GM18517 (cell line): Measurements from ENCODE around the gene CORO1C.

Source experiments
- ATAC-seq: cut with Tn5 transposase; IDR thresholded peaks from one replicate; pipeline ENCODE4 v1.9.1; 2021; ENCODE audit warnings: mild to moderate bottlenecking, moderate library complexity; ENCODE audit not compliant: unreplicated experiment

Gene CORO1C

DNA sequence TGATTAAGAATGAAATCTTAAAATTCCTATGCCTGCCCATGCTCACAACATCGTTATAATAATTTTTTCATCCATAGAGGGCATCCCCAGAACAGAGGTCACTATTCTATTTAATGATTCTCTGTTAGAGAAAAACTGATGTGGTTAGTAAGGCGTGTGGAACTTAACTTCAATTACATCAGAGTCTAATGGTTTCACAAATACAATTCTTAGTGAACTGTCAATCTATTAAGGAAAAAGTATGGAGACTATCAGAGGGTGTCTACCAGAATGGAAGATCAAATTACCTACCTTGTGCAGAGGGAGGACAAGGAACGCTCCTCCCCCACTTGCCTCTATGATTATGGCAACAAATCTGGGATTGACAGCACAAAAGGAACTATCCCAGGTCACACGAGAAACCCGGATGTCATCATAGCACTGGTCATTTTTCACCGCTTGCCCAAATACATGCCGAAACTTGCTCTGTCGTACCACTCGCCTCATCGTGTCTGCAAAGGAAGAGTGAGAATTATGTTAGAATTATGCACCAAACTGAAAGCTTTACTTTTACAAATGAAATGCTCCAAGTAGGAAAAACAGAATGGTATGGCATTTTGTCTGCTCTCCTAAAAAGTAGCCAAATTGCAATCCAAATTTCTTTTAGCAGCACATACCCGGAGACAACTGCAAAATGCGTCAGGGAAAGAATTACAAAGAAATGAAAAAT lies 30.3 kb downstream of the CORO1C start:
- ATAC-seq, result no peak

DNA sequence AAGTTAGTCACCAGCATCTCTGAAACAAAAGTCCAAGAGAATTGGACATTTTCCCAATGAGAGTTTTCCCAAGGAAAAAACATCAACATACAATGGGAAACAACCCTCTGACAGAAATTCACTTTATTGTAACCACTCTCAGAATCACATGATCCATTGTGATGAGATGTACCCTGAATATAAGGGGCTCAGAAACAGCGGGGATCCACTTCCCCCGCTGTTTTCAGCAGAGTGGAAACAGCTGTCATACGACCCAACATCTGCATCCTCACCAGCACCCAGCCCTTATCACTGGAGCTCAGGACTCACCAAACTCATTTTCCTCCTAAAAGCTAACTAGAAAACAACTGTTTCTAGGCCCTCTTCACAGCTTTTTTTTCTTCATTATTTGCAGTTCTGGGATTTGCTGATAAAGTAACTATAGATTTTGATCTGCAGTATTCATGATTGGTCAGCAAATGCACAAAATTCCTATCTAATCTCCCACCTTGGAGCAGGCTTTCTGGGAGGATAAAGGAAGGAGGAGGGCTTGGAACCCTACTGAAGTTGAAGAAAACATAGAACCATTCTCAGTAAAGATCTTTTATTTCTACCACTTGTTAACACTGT lies 31.3 kb downstream of the CORO1C start:
- ATAC-seq, result no peak

DNA sequence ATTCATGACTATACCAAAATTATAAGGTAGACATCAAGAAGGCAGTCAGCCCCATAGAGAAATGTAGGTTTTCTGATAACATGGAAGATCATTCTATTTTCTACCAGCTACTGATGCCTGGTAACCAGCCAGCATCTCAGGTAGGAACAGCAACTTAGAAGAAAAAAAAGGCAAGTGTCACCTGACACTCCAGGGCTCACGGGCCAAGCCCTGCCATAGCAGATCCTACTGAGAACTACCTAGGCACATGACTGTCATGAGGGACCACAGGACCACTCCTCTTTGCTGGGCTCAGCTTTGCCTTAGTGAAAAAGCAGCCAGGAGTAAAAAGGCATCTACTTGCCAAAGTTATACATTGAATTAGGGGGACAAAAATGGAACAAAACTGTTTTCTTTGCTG lies 33.4 kb downstream of the CORO1C start:
- ATAC-seq, result no peak

- no peak for ATAC-seq
Observed at GRCh38 chr12:108696996-108697290, 34.4 kb downstream of the CORO1C start.

DNA sequence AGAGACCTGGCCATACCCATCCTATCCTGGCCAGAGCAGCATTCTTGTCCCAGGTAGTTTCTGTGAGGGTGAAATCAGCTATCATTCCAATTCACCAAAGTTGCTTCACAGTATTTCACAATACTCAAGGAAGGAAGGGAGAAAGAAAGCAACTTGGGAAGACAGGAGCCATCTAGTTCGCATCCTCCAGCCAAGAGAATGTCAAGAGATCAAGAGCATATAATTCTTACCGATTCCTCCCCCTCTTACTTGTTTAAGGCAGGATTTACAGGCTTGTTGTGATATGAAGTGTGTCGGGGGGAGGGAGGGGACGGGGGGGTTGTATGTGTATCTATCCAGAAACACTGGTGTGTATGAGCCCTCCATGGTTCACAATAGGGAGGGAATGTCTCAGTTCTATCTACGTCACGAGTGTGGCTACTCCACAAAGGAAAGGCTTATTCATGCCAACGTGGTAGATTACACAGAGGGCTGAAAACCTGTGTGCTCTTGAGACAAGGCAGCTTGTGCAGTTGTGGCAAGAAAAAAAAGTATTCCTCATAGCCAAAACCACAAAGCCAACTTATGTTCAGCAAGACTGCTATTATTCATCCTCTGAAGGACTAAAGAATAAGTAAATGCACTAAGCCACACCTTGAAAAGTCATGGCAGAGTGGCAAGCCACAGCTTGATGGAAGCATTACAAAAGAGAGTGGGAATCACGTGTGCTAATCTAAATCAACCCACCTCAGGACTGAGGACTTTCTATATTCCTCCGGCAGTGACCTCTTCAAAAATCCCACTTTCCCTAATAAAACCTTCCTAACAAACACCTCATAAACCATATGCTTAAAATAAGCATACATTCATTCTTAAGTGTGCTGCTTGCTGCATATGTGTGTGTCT lies 35.0 kb downstream of the CORO1C start:
- no peak for ATAC-seq

DNA sequence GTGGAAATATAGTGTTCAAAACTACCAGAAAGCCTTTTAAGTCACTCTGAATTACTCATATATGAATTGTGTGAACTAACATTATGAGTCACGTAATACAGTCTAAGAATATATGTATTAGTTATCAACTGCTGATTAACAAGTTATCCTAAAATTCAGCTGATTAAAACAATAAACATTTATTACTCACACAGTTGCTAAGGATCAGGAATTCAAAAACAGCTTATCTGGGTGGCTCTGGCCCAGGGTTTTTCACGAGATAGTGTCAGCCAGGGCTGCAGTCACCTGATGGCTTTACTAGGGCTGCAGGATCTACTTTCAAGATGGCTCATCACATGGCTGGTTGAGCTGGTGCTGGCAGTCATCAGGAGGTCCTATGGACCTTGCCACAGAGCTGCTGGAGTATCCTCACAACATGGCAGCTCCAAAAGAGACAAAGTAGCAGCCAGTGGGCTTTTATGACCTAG lies 36.5 kb downstream of the CORO1C start:
- no peak for ATAC-seq

DNA sequence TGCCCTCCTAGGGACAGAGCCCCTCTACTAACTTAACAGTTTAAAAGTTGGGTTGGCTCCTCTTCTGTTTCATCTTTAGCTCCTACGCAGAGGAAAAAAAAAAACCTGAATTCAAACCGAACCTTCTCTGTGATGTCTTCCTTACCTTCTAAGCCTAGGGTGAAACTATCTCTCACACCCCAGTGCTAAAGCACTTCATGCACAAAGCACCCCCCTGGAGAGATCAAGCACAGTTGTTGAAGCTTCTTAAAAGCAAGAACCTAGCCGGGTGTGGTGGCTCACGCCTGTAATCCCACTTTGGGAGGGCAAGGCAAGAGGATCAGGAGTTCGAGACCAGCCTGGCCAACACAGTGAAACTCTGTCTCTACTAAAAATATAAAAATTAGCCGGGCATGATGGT lies 37.6 kb downstream of the CORO1C start:
- no peak for ATAC-seq

DNA sequence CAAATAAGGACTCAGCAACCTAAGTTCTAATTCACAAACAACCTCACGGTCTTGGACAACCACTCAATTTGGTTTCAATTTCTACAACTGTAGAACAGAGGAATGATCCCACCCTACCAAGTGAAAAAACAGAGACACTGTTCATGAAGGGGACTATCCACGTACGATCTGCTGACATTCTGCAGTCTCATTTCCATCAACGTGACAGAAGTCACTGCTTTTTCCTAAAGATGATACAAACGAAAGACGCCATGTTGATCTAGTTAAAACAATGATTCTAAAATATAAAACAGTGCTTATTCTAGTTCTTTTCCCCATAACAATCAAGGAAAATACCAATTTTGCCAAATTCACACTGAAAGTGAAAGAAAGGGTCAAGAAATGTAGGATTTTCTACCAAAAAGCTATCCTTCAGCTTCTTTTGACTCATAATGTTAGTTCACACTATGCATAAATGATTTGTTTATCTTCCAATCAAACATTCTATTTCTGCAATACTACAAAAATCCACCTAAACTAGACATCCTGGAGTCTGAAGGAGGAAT lies 38.1 kb downstream of the CORO1C start:
- no peak for ATAC-seq

DNA sequence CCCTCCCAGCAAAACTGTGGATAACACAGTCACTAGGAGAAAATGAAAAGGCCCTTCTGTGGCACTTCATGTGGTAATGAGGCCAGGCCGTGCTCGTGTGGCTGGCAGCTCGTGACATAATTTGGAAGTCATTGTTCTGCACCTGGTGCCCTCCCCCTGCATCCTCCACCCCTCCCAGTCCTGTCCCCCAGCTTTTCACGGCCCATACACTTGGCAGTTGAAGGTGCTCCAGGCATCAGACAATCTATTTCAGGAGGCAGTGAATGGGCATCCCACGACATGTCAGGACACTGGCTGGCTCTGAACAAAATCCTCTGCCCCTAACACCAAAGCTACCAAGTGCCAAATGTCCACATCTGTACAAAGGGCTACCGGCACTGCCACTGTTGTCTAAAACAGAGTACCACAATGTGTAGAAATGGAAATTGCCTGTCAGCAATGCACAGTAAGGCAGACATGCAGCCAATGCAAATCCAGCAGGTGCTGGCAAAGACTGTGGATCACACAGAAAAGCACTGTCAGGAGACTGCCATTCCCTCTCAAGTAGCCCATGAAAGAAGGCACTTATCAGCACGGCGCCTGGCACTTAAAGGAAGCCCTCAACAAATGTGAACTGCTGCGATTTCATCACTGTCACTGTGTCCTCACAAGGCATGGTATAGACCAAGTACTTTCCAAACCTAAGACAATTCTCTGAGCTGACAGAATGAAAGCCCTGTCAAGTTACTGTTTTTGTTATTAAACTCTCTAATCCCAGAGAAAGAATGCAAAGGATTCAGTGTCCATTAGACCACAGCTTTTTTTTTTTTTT lies 39.1 kb downstream of the CORO1C start:
- ATAC-seq, result peak; percentile 8

GRCh38 chr12:108691175-108691997 lies 39.9 kb downstream of the CORO1C start:
- peak; percentile 58 for ATAC-seq

- ATAC-seq, result no peak
Observed at GRCh38 chr12:108690542-108691174, 40.7 kb downstream of the CORO1C start.

GRCh38 chr12:108690191-108690518 lies 41.2 kb downstream of the CORO1C start:
- no peak for ATAC-seq

GRCh38 chr12:108689314-108690190 lies 41.8 kb downstream of the CORO1C start:
- ATAC-seq, result no peak

DNA sequence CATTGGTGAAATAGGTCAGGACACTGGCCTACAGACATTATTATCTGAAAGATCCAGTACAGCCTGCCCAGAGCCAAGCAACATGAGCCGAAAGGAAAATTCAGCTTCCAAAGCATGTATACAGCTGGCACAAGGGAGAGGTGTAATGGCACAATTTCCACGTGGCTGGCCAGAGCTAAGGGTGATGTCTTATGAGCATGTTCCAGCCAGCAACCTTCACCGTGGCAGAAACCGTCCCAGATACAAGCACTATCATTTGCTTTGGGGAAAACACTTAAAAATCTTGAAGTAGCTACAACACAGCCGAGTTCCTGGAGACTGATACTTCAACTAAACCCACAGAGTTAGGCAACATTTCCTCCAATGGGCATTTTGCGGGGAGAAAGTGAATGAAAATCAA lies 44.5 kb downstream of the CORO1C start:
- no peak for ATAC-seq

GRCh38 chr12:108685469-108686260 lies 45.7 kb downstream of the CORO1C start:
- no peak for ATAC-seq

DNA sequence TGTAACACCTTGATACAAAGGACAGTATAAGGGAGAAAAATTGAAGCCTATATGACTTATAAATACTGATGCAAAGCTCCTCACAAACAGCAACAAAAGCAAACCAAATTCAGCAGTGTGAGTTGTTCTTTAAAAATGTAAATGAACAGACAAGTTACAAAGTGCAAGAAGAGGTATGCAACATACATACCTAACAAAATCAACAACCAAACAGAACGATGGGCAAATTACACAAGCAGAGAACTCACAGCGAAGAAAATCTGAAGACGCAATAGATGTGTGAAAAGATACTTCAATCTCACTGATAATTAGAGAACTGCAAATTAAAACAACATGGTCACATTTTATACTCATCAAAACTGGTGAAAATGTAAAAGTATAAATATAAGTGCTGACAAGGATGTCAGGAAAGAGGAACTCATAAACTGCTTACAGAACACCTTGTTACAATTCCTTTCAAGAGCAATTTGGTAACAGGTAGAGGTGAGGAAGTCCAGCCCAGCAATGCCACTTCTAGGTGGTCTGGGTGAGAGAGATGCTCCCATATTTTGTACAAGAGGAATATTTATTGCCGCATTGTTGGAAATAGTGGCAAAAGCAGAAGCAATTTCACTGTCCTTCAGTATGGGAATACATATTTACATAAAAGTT lies 47.3 kb downstream of the CORO1C start:
- no peak for ATAC-seq

GRCh38 chr12:108681317-108681716 lies 50.0 kb downstream of the CORO1C start:
- ATAC-seq, result no peak
